ENCODE measurements around the gene SCAMP3. TPM values are rescaled to one million over a fixed set of nuclear protein-coding genes. Genes with fewer than 3 reads are reported as not detected.
A peak's percentile ranks its signal among the peaks of the same experiment; 100 is the strongest.

The SCAMP3 gene
- total and polyA plus RNA-seq, 2 experiments from 2014 or later, result 50.5 to 52.5 TPM

DNA sequence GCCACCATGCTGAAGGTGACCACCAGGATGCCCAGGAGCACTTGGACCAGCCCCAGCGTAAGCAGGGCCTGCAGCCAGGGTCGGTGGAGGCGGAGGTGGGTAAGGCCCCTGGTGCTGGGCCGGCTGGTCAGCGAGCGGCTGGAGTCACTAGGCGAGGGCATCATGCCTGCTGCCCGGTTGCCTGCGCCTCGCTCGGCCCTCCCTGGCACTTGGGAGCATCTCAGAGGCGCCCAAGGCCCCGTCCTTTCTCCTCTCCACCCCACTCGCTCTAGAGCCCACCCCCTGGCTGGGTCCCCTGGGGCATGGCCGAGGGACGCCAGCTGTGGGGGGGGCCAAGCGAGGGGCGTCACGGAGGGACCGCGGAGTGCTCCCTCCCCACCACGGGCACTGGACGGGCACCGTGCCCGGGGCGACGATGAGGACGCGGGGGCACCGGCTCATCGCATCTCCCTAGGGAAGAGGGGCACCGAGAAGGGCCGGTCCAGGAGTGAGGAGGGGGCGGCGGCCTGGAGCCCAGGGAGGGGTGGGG lies 7.4 kb downstream of the SCAMP3 start:
- H2AFZ ChIP-seq, result peak overlapping the region; percentile 69; the same call in 1 of the 2 replicates
- peak overlapping the region; percentile 89 for H3K4me3 ChIP-seq
- peak overlapping the region; percentile 83 for H3K4me3 Mint-ChIP-seq

More for the DNA sequence above, 7.4 kb downstream of the SCAMP3 start:
- H3K9me3 Mint-ChIP-seq, result no peaks in the 10 kb centered on the region
- Histone ChIP-seq H3K27me3 (ENCODE audit: insufficient read depth) (no peaks in the 10 kb centered on the region), H4K20me1 (replicated peaks; ENCODE audit: insufficient read depth) (no peaks in the 10 kb centered on the region), H3K36me3 (ENCODE audit: insufficient read depth) (peaks cover 9% of the 10 kb centered on the region; the same call in 1 of the 2 replicates), H3K4me1 (ENCODE audit: insufficient read depth) (peaks cover 16% of the 10 kb centered on the region; the same call in 1 of the 2 replicates), H3K27ac (ENCODE audit: low read depth) (no peak overlapping the region), H3K79me2 (replicated peaks; ENCODE audit: insufficient read depth) (no peaks in the 10 kb centered on the region; the same call in 1 of the 2 replicates), H3K4me2 (peak overlapping the region; percentile 98), H3F3A (replicated peaks; ENCODE audit: low read depth) (peaks cover 17% of the 10 kb centered on the region; the same call in 1 of the 2 replicates), H3K9me2 (ENCODE audit: insufficient read depth) (no peaks in the 10 kb centered on the region)
- ATAC-seq, result peak; percentile 9; the same call in 2 of the 3 replicates
- peaks cover 28% of the 10 kb centered on the region for H3K4me1 Mint-ChIP-seq
- H3K27ac Mint-ChIP-seq, result no peak overlapping the region
- TF ChIP-seq NANOG (IDR thresholded peaks at IDR 0.05; ENCODE audit: borderline replicate concordance) (no peak), ZNF114 (CRISPR knock-in tag; IDR thresholded peaks at IDR 0.05) (no peak), JUNB (IDR thresholded peaks at IDR 0.05; ENCODE audit: unreplicated experiment) (no peak), POLR2AphosphoS5 (IDR thresholded peaks at IDR 0.05; ENCODE audit: low read depth) (no peak), STAT1 (IDR thresholded peaks at IDR 0.05; ENCODE audit: unreplicated experiment) (no peak), ETS1 (IDR thresholded peaks at IDR 0.05) (no peak), ZNF462 (CRISPR knock-in tag; IDR thresholded peaks at IDR 0.05) (no peak), CREB1 (CRISPR knock-in tag; IDR thresholded peaks at IDR 0.05; ENCODE audit: low read depth) (no peak), ZNF331 (CRISPR knock-in tag; IDR thresholded peaks at IDR 0.05; ENCODE audit: low read depth) (no peak), EZH2phosphoT487 (IDR thresholded peaks at IDR 0.05; ENCODE audit: unreplicated experiment) (no peak), EZH2 (IDR thresholded peaks at IDR 0.05; ENCODE audit: low read depth, unreplicated experiment) (no peak)
- TF ChIP-seq, protein P1, sequence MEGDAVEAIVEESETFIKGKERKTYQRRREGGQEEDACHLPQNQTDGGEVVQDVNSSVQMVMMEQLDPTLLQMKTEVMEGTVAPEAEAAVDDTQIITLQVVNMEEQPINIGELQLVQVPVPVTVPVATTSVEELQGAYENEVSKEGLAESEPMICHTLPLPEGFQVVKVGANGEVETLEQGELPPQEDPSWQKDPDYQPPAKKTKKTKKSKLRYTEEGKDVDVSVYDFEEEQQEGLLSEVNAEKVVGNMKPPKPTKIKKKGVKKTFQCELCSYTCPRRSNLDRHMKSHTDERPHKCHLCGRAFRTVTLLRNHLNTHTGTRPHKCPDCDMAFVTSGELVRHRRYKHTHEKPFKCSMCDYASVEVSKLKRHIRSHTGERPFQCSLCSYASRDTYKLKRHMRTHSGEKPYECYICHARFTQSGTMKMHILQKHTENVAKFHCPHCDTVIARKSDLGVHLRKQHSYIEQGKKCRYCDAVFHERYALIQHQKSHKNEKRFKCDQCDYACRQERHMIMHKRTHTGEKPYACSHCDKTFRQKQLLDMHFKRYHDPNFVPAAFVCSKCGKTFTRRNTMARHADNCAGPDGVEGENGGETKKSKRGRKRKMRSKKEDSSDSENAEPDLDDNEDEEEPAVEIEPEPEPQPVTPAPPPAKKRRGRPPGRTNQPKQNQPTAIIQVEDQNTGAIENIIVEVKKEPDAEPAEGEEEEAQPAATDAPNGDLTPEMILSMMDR (conservative IDR thresholded peaks at IDR 0.05; ENCODE audit: low read depth in 2 of 2), result no peak
- TF ChIP-seq, protein P2, sequence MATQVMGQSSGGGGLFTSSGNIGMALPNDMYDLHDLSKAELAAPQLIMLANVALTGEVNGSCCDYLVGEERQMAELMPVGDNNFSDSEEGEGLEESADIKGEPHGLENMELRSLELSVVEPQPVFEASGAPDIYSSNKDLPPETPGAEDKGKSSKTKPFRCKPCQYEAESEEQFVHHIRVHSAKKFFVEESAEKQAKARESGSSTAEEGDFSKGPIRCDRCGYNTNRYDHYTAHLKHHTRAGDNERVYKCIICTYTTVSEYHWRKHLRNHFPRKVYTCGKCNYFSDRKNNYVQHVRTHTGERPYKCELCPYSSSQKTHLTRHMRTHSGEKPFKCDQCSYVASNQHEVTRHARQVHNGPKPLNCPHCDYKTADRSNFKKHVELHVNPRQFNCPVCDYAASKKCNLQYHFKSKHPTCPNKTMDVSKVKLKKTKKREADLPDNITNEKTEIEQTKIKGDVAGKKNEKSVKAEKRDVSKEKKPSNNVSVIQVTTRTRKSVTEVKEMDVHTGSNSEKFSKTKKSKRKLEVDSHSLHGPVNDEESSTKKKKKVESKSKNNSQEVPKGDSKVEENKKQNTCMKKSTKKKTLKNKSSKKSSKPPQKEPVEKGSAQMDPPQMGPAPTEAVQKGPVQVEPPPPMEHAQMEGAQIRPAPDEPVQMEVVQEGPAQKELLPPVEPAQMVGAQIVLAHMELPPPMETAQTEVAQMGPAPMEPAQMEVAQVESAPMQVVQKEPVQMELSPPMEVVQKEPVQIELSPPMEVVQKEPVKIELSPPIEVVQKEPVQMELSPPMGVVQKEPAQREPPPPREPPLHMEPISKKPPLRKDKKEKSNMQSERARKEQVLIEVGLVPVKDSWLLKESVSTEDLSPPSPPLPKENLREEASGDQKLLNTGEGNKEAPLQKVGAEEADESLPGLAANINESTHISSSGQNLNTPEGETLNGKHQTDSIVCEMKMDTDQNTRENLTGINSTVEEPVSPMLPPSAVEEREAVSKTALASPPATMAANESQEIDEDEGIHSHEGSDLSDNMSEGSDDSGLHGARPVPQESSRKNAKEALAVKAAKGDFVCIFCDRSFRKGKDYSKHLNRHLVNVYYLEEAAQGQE (IDR thresholded peaks at IDR 0.05; ENCODE audit: unreplicated experiment), result no peak
- H3K36me3 Mint-ChIP-seq (ENCODE audit: low read depth), result peaks cover 20% of the 10 kb centered on the region
- peaks cover 13% of the 10 kb centered on the region for H3K27me3 Mint-ChIP-seq (ENCODE audit: insufficient read depth, low read depth, poor library complexity)
- DNase-seq (ENCODE audit: low spot score), result no peak
